CD4-positive, alpha-beta T cell (primary cell): ENCODE measurements around the gene SCAI. TPM values are rescaled to one million over a fixed set of nuclear protein-coding genes. Genes with fewer than 3 reads are reported as not detected.
"Not testable (repeated sequence)": the region's sequence is repeated elsewhere in the genome, so short reads cannot be mapped to it uniquely, and the experiment has no call there.

Source experiments
- ATAC-seq: fragments of 200-7000 bp; cut with Tn5 transposase; one replicate; pipeline ENCODE4 v1.10.0; 2022; ENCODE audit warnings: mild to moderate bottlenecking; ENCODE audit not compliant: poor library complexity
- CTCF ChIA-PET: fragments of 350-600 bp; sonication (Branson Sonifier 250); formaldehyde crosslinking; loops from one replicate; lab custom pipeline; 2021; ENCODE audit warnings: antibody characterized with exemption, inconsistent platforms; lab: Charles Lee
- POLR2A ChIA-PET: fragments of 350-600 bp; sonication (Branson Sonifier 250); formaldehyde crosslinking; loops from one replicate; lab custom pipeline; 2021; ENCODE audit warnings: antibody characterized with exemption, inconsistent platforms; lab: Charles Lee
- DNase-seq, 14 experiments: peaks; one replicate each; pipeline ENCODE4 v3.0.0-alpha.2; 2013 to 2020; ENCODE audit warnings: mixed read lengths in 2 of 14
- H3K27ac ChIP-seq, 2 donors: one replicate each; pipeline versions ENCODE4 v1.5.1 to v1.7.0; 2013; ENCODE audit warnings: low read length in 2 of 2, low read depth in 1 of 2, mild to moderate bottlenecking in 1 of 2
- H3K27me3 ChIP-seq, 2 experiments: 1 replicate in 1 of 2; 2 replicates in 1 of 2; pipeline versions ENCODE4 v1.6.1 to v1.7.0; 2013; ENCODE audit warnings: low read length in 2 of 2, control low read depth in 1 of 2, mild to moderate bottlenecking in 1 of 2, moderate library complexity in 1 of 2; ENCODE audit not compliant: insufficient read depth in 2 of 2, control insufficient read depth in 1 of 2
- H3K36me3 ChIP-seq: one replicate; pipeline ENCODE4 v1.6.1; 2013; ENCODE audit warnings: low read length, control low read depth; ENCODE audit not compliant: insufficient read depth
- H3K4me1 ChIP-seq: one replicate; pipeline ENCODE4 v1.6.1; 2013; ENCODE audit warnings: low read length, control low read depth; ENCODE audit not compliant: insufficient read depth
- H3K4me3 ChIP-seq: one replicate; pipeline ENCODE4 v1.5.1; 2013; ENCODE audit warnings: mild to moderate bottlenecking, low read length, moderate library complexity
- H3K9me3 ChIP-seq, 2 experiments: 1 replicate in 1 of 2; 2 replicates in 1 of 2; pipeline versions ENCODE4 v1.6.1 to v1.7.0; 2013; ENCODE audit warnings: low read length in 2 of 2, mild to moderate bottlenecking in 2 of 2, control low read depth in 1 of 2, moderate library complexity in 1 of 2; ENCODE audit not compliant: control insufficient read depth in 1 of 2, insufficient read depth in 1 of 2
- H3K27ac Mint-ChIP-seq: one replicate; pipeline ENCODE4 v1.8.0; 2020; ENCODE audit warnings: mixed read lengths
- H3K27me3 Mint-ChIP-seq: one replicate; pipeline ENCODE4 v1.8.0; 2021; ENCODE audit warnings: mixed read lengths
- H3K36me3 Mint-ChIP-seq: one replicate; pipeline ENCODE4 v1.8.0; 2021; ENCODE audit warnings: low read depth, mixed read lengths
- H3K4me1 Mint-ChIP-seq: one replicate; pipeline ENCODE4 v1.8.0; 2021; ENCODE audit warnings: low read depth, mixed read lengths
- H3K4me3 Mint-ChIP-seq: one replicate; pipeline ENCODE4 v1.8.0; 2020; ENCODE audit warnings: mild to moderate bottlenecking, mixed read lengths
- H3K9me3 Mint-ChIP-seq: one replicate; pipeline ENCODE4 v1.8.0; 2020; ENCODE audit warnings: mixed read lengths
- CTCF ChIP-seq: fragments of 200-600 bp; IDR thresholded peaks from one replicate; pipeline ENCODE4 v1.8.0; 2022; ENCODE audit warnings: antibody characterized with exemption, mild to moderate bottlenecking
- intact Hi-C, 2 experiments: fragments of 100-400 bp; cut with DNase I in 1 of 2; cut with micrococcal nuclease in 1 of 2; formaldehyde crosslinking; loops; one replicate each; pipeline versions ENCODE4 v1.15.1 to v1.9.0; 2023 to 2025; cut with DNase I, micrococcal nuclease
- total RNA-seq, 174 experiments: library from RNA in 2 of 174; stranded (reverse) in 2 of 174; gene quantifications; one replicate each; pipeline ENCODE4 v1.2.3 and lab custom pipeline; 2021 to 2026

The SCAI gene
- total RNA-seq, 2 experiments from 2014 or later: 11.6 to 13.4 TPM

GRCh38 chr9:125089331-125089730 is 54.0 kb downstream of the SCAI start:
- Histone ChIP-seq H3K9me3 (peaks cover 0 to 2% of the 10 kb centered on the region in 2 experiments), H3K27ac (no peak overlapping the region), H3K4me1 (no peaks in the 10 kb centered on the region), H3K27me3 (no peaks in the 10 kb centered on the region), H3K36me3 (no peaks in the 10 kb centered on the region), H3K4me3 (no peak overlapping the region)
- no peak for DNase-seq
- ATAC-seq: no peak
- TF ChIP-seq CTCF: no peak
- Mint-ChIP-seq H3K4me3 (no peak overlapping the region), H3K27me3 (no peaks in the 10 kb centered on the region), H3K27ac (no peak overlapping the region), H3K4me1 (peaks cover 22% of the 10 kb centered on the region), H3K9me3 (no peaks in the 10 kb centered on the region), H3K36me3 (peaks cover 28% of the 10 kb centered on the region)
- CTCF ChIA-PET: no interaction called here
- POLR2A ChIA-PET: interaction anchor here (0.8 to 1.1 kb wide), 2 partner anchors 36 to 59 kb away, joined by 3 to 5 read pairs; no protein-coding TSS in a partner anchor
- intact Hi-C loops: no loop called here

- H3K9me3 Mint-ChIP-seq: no peaks in the 10 kb centered on the region
- H3K9me3 ChIP-seq: peaks cover 0 to 4% of the 10 kb centered on the region in 2 experiments
- no peaks in the 10 kb centered on the region for H3K36me3 ChIP-seq
- no peaks in the 10 kb centered on the region for H3K27me3 ChIP-seq
- no peak overlapping the region for H3K27ac ChIP-seq
- peaks cover 16% of the 10 kb centered on the region for H3K4me1 Mint-ChIP-seq
- H3K27me3 Mint-ChIP-seq: no peaks in the 10 kb centered on the region
- H3K4me1 ChIP-seq: no peaks in the 10 kb centered on the region
- peaks cover 26% of the 10 kb centered on the region for H3K36me3 Mint-ChIP-seq
- intact Hi-C loops: no loop called here
- H3K27ac Mint-ChIP-seq: no peak overlapping the region
- ATAC-seq: no peak
- H3K4me3 ChIP-seq: no peak overlapping the region
- no peak overlapping the region for H3K4me3 Mint-ChIP-seq
- no peak for TF ChIP-seq CTCF
- DNase-seq: no peak
- ChIA-PET POLR2A (interaction anchor here (0.8 kb wide), 1 partner anchor 59 kb away, joined by 5 read pairs; no protein-coding TSS in a partner anchor), CTCF (no interaction called here)
Measured at GRCh38 chr9:125088752-125089151, 54.6 kb downstream of the SCAI start.

GRCh38 chr9:125085703-125086477 is 57.4 kb downstream of the SCAI start:
- no peaks in the 10 kb centered on the region for H3K36me3 ChIP-seq
- Mint-ChIP-seq H3K9me3 (peaks cover 6% of the 10 kb centered on the region), H3K36me3 (peaks cover 46% of the 10 kb centered on the region), H3K27me3 (no peaks in the 10 kb centered on the region), H3K27ac (no peak overlapping the region), H3K4me3 (no peak overlapping the region), H3K4me1 (peaks cover 10% of the 10 kb centered on the region)
- H3K27me3 ChIP-seq: no peaks in the 10 kb centered on the region
- H3K4me3 ChIP-seq: no peak overlapping the region
- ChIA-PET CTCF (no interaction called here), POLR2A (no interaction called here)
- no peak overlapping the region for H3K27ac ChIP-seq
- no peak for TF ChIP-seq CTCF
- ATAC-seq: no peak
- DNase-seq: no peak
- H3K9me3 ChIP-seq: peaks cover 18 to 22% of the 10 kb centered on the region in 2 experiments
- intact Hi-C loops: no loop called here
- H3K4me1 ChIP-seq: no peaks in the 10 kb centered on the region

GRCh38 chr9:125082197-125082596 is 61.1 kb downstream of the SCAI start:
- not testable (repeated sequence) for DNase-seq, H3K36me3 ChIP-seq

GRCh38 chr9:125080797-125081196 is 62.5 kb downstream of the SCAI start:
- not testable (repeated sequence) for H3K27me3 Mint-ChIP-seq

More at GRCh38 chr9:125082197-125082596, 61.1 kb downstream of the SCAI start:
- H3K4me3 ChIP-seq, H3K9me3 Mint-ChIP-seq, H3K27ac ChIP-seq, POLR2A ChIA-PET, H3K27me3 Mint-ChIP-seq, CTCF ChIA-PET, H3K4me1 ChIP-seq, H3K4me1 Mint-ChIP-seq, H3K27me3 ChIP-seq, intact Hi-C loops, H3K4me3 Mint-ChIP-seq, ATAC-seq, H3K27ac Mint-ChIP-seq: not testable (repeated sequence)
- H3K9me3 ChIP-seq: peaks cover 21 to 22% of the 10 kb centered on the region in 2 experiments
- H3K36me3 Mint-ChIP-seq: peaks cover 61% of the 10 kb centered on the region

More at GRCh38 chr9:125080797-125081196, 62.5 kb downstream of the SCAI start:
- H3K27ac ChIP-seq, H3K4me1 Mint-ChIP-seq, H3K9me3 Mint-ChIP-seq, POLR2A ChIA-PET, H3K4me3 Mint-ChIP-seq, H3K27me3 ChIP-seq, H3K36me3 ChIP-seq, H3K4me1 ChIP-seq, DNase-seq, intact Hi-C loops, H3K4me3 ChIP-seq, CTCF ChIA-PET, H3K27ac Mint-ChIP-seq, ATAC-seq: not testable (repeated sequence)
- peaks cover 21 to 22% of the 10 kb centered on the region in 2 experiments for H3K9me3 ChIP-seq
- peaks cover 57% of the 10 kb centered on the region for H3K36me3 Mint-ChIP-seq
